GM18868 (cell line): ENCODE measurements around the gene EPHB1.

ENCODE experiments used
- ATAC-seq: cut with Tn5 transposase; IDR thresholded peaks from one replicate; pipeline ENCODE4 v1.9.1; 2021; ENCODE audit warnings: mild to moderate bottlenecking, moderate library complexity; ENCODE audit not compliant: unreplicated experiment

The EPHB1 gene

GRCh38 chr3:135147657-135148056 is 352.6 kb downstream of the EPHB1 start:
- ATAC-seq: no peak

GRCh38 chr3:135148398-135149020 is 353.4 kb downstream of the EPHB1 start:
- no peak for ATAC-seq

DNA sequence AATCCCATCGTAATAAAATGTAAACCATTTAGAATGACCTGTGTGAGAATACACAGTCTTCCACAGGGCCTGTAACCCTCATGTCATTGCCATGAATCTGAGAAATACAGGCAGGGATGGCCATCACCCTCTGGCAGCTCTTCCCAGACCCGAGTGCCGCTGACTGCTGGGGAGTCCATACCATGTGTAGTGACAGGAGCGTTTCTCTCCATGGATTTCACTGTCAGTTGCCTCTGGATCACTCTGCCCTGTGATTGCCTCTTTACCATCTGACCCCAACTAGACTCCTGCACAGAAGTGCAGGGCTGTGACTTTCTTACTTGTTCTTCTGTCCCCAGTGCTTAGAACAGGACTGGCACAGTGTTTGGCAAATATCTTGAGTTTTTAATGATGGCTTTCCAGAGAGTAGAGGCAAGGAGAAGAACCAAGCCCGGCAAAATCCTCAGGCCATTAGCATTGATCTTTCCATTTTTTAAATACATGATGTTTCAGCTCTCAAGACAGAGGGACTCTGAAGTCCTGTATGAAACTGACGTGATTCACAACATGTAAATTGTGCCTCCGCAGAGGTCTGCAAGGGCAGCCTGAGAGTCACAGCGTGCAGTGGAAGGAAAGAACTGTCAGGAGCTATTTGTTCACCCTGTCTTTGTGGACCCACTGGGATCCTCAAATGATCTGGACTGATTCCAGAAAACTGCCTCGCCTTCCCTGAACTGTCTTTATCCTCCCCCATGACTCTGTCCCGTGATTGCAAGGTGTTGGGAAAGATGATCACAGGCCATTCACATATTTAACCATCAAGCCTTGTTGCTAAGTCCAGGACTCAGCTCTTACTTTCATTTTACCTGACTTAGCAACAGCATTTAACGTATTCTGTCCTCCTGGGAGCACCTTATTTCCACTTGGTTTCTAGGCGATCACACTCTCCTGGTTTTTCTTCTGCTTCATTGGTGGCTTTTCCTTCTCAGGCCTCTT is 354.9 kb downstream of the EPHB1 start:
- ATAC-seq: no peak

- ATAC-seq: no peak
Observed at GRCh38 chr3:135154186-135154585, 359.1 kb downstream of the EPHB1 start.

DNA sequence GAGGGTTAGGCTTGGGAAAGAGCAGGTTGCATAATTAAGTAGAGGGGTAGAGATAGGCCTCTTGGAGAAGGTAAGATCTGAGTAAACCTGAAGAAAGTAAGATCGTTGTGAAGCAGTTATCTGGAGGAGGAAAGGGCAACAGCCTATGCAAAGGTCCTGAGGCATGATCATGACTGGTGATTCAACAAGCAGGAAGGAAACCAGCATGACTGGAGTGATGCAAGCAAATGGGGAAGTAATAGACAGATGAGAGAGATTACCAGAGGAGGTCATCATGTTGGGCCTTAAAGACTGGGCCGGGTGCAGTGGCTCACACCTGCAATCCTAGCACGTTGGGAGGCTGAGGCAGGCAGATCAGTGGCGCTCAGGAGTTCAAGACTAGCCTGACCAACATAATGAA is 360.2 kb downstream of the EPHB1 start:
- no peak for ATAC-seq

DNA sequence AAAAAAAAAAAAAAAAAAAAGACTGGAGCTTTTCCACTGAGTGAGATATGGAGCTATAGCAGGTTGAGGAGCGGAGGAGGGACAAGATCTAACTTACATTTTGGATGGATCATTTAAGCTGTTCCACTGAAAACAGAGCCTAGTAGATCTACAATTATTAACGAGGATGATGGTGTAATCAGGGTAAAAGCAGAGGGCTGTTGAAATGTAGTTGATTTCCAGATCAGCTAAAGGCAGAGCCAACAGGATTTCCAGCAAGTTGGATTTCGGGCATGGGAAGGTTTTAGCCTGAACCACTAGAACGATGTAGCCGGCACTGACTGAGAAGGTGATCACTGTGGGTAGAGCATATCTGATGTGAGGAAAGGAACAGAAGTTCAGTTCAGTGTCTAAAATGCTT is 360.7 kb downstream of the EPHB1 start:
- no peak for ATAC-seq

GRCh38 chr3:135157045-135157740 is 362.1 kb downstream of the EPHB1 start:
- no peak for ATAC-seq

- no peak for ATAC-seq
Observed at GRCh38 chr3:135158520-135158919, 363.5 kb downstream of the EPHB1 start.

DNA sequence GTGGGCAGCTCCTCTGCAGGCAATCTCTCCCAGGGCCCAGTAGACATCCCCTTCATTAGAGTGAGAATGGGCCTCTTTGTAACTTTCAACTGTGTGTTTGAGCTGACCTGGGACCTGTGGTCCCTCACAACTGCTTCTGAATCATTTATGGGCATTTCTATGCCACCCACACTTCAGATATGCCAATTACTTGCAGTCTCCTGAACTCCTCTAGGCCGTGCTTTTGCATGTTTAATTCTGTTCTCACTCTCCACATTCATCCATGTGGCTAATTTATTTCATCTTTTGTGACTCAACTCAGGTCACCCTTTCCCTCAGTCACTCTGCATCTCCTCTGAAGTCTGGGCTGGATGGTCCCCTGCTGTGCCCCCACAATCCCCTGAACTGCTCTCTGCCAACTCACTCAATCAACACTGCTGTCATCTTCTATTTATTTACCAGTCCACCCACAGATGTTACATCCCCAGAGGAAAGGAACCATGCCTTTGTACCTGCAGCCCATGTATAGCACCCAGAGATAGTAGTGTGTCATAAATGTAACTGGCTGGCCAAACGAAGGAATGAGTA is 364.7 kb downstream of the EPHB1 start:
- no peak for ATAC-seq

DNA sequence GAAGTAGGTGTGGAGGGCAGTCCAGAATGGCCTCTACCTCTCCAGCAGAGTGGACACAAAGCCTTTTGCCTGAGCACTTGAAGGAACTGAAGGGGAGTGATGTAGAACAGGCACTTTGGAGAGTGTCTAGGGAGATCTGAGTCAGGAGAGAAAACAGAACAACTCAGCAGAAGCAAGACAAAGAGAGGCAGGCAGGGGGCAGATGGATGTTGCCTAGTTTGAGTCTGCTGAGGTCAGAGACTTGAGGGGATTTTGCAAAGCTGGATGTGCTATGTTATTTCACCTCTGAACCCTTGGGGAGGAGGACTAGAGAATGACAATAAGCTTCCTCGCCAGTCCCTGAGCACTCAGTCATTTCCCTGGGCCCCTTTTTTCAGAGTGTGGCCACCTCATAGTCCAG is 366.4 kb downstream of the EPHB1 start:
- no peak for ATAC-seq

GRCh38 chr3:135163701-135164100 is 368.6 kb downstream of the EPHB1 start:
- no peak for ATAC-seq

GRCh38 chr3:135165260-135165659 is 370.2 kb downstream of the EPHB1 start:
- no peak for ATAC-seq

DNA sequence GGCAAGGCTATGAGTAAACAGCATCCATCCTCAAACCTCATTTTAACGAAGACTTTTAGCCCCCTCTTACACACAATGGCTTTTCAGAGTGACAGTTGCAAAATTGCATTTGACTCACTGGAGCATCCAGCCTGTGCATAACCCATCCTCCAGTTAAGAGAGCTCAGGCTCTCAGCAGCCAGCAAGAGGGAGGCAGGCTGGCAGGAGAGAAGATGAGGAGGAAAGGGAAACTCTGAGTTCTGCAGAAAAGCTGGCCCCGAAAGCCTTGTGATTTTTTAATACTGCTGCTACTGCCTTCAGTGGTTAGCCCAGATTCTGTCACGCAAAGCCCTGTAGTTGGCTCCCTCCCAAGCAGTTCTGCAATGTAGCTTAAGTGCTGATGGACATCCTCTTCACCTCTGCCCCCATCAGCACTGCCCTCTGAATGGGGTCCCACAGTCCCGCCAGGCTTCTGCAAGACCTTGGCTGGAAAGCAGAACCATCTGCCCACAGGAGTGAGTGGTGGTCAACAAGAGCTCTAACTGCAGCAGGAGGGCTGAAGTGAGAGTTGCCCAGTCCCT is 371.3 kb downstream of the EPHB1 start:
- ATAC-seq: no peak

DNA sequence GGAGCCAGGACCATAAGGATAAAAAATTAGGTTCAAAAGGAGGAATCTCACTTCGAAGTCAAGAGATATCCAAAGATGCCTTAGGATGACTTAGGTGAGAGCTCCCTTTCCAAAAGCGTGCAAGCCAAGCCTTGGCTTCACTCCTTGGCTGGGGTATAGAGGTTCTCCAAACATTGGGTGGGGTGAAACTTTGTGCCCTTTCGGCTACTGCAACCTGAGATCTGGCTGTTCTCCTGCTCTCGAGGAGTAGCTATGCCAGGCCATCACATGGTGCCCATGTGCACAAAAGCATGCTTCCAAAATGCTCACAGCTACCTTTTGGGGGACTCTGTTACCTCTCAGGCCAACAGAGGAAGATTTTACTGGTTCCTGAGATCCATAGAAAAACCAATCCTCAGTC is 373.8 kb downstream of the EPHB1 start:
- no peak for ATAC-seq

DNA sequence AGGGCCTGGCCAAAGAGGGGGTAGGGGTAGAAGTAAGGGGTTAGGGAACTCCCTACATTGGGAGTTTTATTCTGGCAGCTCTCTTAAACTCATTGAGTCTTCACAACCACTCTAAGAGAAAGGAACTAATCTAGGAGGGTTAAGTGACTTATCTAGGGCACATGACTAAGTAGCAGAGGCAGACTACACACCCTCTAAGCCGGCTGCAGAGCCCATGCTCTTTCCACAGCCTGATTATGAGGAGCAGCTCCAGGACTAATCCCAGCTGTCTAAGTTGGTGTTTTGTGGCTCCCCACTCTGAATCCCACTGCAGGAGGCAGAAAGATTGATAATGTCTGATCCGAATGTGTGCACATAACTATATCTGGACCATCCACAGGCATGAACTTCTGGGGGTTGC is 374.6 kb downstream of the EPHB1 start:
- ATAC-seq: no peak

GRCh38 chr3:135170732-135171131 is 375.7 kb downstream of the EPHB1 start:
- ATAC-seq: no peak

- ATAC-seq: no peak
Observed at GRCh38 chr3:135172191-135172869, 377.3 kb downstream of the EPHB1 start.

DNA sequence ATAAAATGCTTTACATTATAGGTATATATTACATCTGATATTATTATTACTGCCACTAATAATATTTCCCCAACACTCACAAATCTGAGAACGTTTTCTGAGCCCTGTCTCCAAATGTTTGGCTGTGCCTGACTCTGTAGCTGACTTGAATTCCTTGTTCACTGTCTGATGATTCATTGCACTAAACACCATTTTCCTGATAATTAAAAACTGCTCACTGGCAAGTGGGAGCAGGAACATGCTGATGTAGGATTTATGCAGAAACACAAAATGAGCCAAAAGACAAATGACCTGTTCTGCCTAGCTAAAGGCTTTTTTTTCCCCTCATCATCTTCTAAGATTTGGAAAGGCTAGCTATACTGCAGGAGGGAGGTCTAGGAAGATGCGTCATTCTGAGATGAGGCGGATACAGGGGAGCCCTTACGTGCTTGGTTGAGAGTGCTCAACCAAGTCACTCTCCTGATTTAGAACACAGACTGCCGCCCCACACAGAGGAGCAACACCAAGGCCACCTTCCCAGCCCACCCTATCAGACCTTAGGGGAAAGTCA is 380.7 kb downstream of the EPHB1 start:
- ATAC-seq: no peak

- no peak for ATAC-seq
Observed at GRCh38 chr3:135176881-135177280, 381.8 kb downstream of the EPHB1 start.

GRCh38 chr3:135178566-135178965 is 383.5 kb downstream of the EPHB1 start:
- ATAC-seq: no peak
